Activated naive CD8-positive, alpha-beta T cell treated with anti-CD3 and anti-CD28 coated beads for 36 hours (primary cell): ENCODE data around the gene OSM. TPM values are rescaled to one million over a fixed set of nuclear protein-coding genes. Genes with fewer than 3 reads are reported as not detected.

Experiments
- DNase-seq: peaks from one replicate; pipeline ENCODE4 v3.0.0; 2021
- H3K27ac Mint-ChIP-seq: one replicate; pipeline ENCODE4 v1.8.0; 2022; ENCODE audit warnings: mild to moderate bottlenecking, moderate library complexity, mixed read lengths
- H3K27me3 Mint-ChIP-seq: one replicate; pipeline ENCODE4 v1.8.0; 2022; ENCODE audit warnings: mild to moderate bottlenecking, mixed read lengths
- H3K36me3 Mint-ChIP-seq: one replicate; pipeline ENCODE4 v1.8.0; 2021; ENCODE audit warnings: mild to moderate bottlenecking, mixed read lengths
- H3K4me1 Mint-ChIP-seq: one replicate; pipeline ENCODE4 v1.8.0; 2021; ENCODE audit warnings: mixed read lengths
- H3K4me3 Mint-ChIP-seq: one replicate; pipeline ENCODE4 v1.8.0; 2022; ENCODE audit warnings: mild to moderate bottlenecking, moderate library complexity, mixed read lengths
- H3K9me3 Mint-ChIP-seq: one replicate; pipeline ENCODE4 v1.8.0; 2022; ENCODE audit warnings: mixed read lengths
- total RNA-seq, 2 experiments: library from RNA; stranded (reverse); gene quantifications; one replicate each; pipeline ENCODE4 v1.2.3, GENCODE V29; 2021

Gene OSM
- total RNA-seq, 2 experiments from 2014 or later: 47.9 to 50.7 TPM

- Mint-ChIP-seq H3K4me1 (peaks cover 48% of the 10 kb centered on the region), H3K27me3 (peaks cover 11% of the 10 kb centered on the region), H3K27ac (no peak overlapping the region), H3K9me3 (no peaks in the 10 kb centered on the region), H3K36me3 (peaks cover 18% of the 10 kb centered on the region), H3K4me3 (no peak overlapping the region)
- no peak for DNase-seq
These were observed 17.3 kb downstream of the OSM start for GRCh38 chr22:30249049-30250038.

- Mint-ChIP-seq H3K9me3 (no peaks in the 10 kb centered on the region), H3K36me3 (peaks cover 27% of the 10 kb centered on the region), H3K4me3 (peak overlapping the region; percentile 59), H3K27ac (peak overlapping the region; percentile 90), H3K27me3 (peaks cover 11% of the 10 kb centered on the region), H3K4me1 (peaks cover 57% of the 10 kb centered on the region)
- no peak for DNase-seq
These were observed 18.2 kb downstream of the OSM start for GRCh38 chr22:30248484-30248883.

- H3K9me3 Mint-ChIP-seq: no peaks in the 10 kb centered on the region
- peaks cover 11% of the 10 kb centered on the region for H3K27me3 Mint-ChIP-seq
- H3K4me1 Mint-ChIP-seq: peaks cover 59% of the 10 kb centered on the region
- H3K4me3 Mint-ChIP-seq: peak overlapping the region; percentile 59
- DNase-seq: no peak
- peak overlapping the region; percentile 90 for H3K27ac Mint-ChIP-seq
- H3K36me3 Mint-ChIP-seq: peaks cover 32% of the 10 kb centered on the region
These were observed 18.7 kb downstream of the OSM start for GRCh38 chr22:30247974-30248373.

GRCh38 chr22:30247561-30247960 is 19.1 kb downstream of the OSM start:
- H3K4me1 Mint-ChIP-seq: peaks cover 59% of the 10 kb centered on the region
- no peak for DNase-seq
- H3K27me3 Mint-ChIP-seq: peaks cover 11% of the 10 kb centered on the region
- H3K27ac Mint-ChIP-seq: peak overlapping the region; percentile 90
- peak overlapping the region; percentile 86 for H3K4me3 Mint-ChIP-seq
- peaks cover 36% of the 10 kb centered on the region for H3K36me3 Mint-ChIP-seq
- no peaks in the 10 kb centered on the region for H3K9me3 Mint-ChIP-seq

- H3K36me3 Mint-ChIP-seq: peaks cover 39% of the 10 kb centered on the region
- no peaks in the 10 kb centered on the region for H3K9me3 Mint-ChIP-seq
- H3K27ac Mint-ChIP-seq: peak overlapping the region; percentile 90
- peaks cover 11% of the 10 kb centered on the region for H3K27me3 Mint-ChIP-seq
- H3K4me3 Mint-ChIP-seq: peak overlapping the region; percentile 86
- peaks cover 58% of the 10 kb centered on the region for H3K4me1 Mint-ChIP-seq
- DNase-seq: peak; percentile 53
These were observed 19.8 kb downstream of the OSM start for GRCh38 chr22:30246814-30247376.

- H3K9me3 Mint-ChIP-seq: no peaks in the 10 kb centered on the region
- H3K27me3 Mint-ChIP-seq: peaks cover 11% of the 10 kb centered on the region
- peaks cover 42% of the 10 kb centered on the region for H3K36me3 Mint-ChIP-seq
- H3K4me1 Mint-ChIP-seq: peaks cover 59% of the 10 kb centered on the region
- DNase-seq: peak; percentile 79
- peak within 1 kb of the TSS; percentile 100 for H3K4me3 Mint-ChIP-seq
- H3K27ac Mint-ChIP-seq: peak within 1 kb of the TSS; percentile 99
These were observed 20.5 kb downstream of the OSM start, which contains the start of gene LIF for GRCh38 chr22:30245985-30246813. Gene LIF (minus strand): TSS chr22:30246759. CDS start chr22:30246695, 64 bp downstream.

- H3K27me3 Mint-ChIP-seq: peaks cover 11% of the 10 kb centered on the region
- H3K4me3 Mint-ChIP-seq: peak overlapping the region; percentile 100
- DNase-seq: peak; percentile 44
- H3K36me3 Mint-ChIP-seq: peaks cover 49% of the 10 kb centered on the region
- peaks cover 58% of the 10 kb centered on the region for H3K4me1 Mint-ChIP-seq
- peak overlapping the region; percentile 99 for H3K27ac Mint-ChIP-seq
- no peaks in the 10 kb centered on the region for H3K9me3 Mint-ChIP-seq
These were observed 21.3 kb downstream of the OSM start for GRCh38 chr22:30245181-30245984.

- peak overlapping the region; percentile 100 for H3K4me3 Mint-ChIP-seq
- H3K36me3 Mint-ChIP-seq: peaks cover 49% of the 10 kb centered on the region
- DNase-seq: no peak
These were observed 22.0 kb downstream of the OSM start for GRCh38 chr22:30244641-30245040.

GRCh38 chr22:30244066-30244465 is 22.6 kb downstream of the OSM start:
- Mint-ChIP-seq H3K4me3 (peak overlapping the region; percentile 100), H3K27me3 (peaks cover 11% of the 10 kb centered on the region), H3K4me1 (peaks cover 56% of the 10 kb centered on the region), H3K9me3 (no peaks in the 10 kb centered on the region), H3K27ac (peak overlapping the region; percentile 99), H3K36me3 (peaks cover 50% of the 10 kb centered on the region)
- DNase-seq: no peak

More at GRCh38 chr22:30244641-30245040, 22.0 kb downstream of the OSM start:
- peaks cover 11% of the 10 kb centered on the region for H3K27me3 Mint-ChIP-seq
- peak overlapping the region; percentile 99 for H3K27ac Mint-ChIP-seq
- H3K9me3 Mint-ChIP-seq: no peaks in the 10 kb centered on the region
- peaks cover 55% of the 10 kb centered on the region for H3K4me1 Mint-ChIP-seq

GRCh38 chr22:30243661-30244060 is 23.0 kb downstream of the OSM start:
- no peak for DNase-seq
- Mint-ChIP-seq H3K4me3 (peak overlapping the region; percentile 100), H3K9me3 (no peaks in the 10 kb centered on the region), H3K4me1 (peaks cover 58% of the 10 kb centered on the region), H3K27me3 (peaks cover 10% of the 10 kb centered on the region), H3K36me3 (peaks cover 53% of the 10 kb centered on the region), H3K27ac (peak overlapping the region; percentile 99)

GRCh38 chr22:30241576-30242371 is 24.9 kb downstream of the OSM start:
- peaks cover 54% of the 10 kb centered on the region for H3K4me1 Mint-ChIP-seq
- peaks cover 55% of the 10 kb centered on the region for H3K36me3 Mint-ChIP-seq
- peaks cover 3% of the 10 kb centered on the region for H3K27me3 Mint-ChIP-seq
- DNase-seq: no peak
- peak overlapping the region; percentile 73 for H3K27ac Mint-ChIP-seq
- peak overlapping the region; percentile 100 for H3K4me3 Mint-ChIP-seq
- no peaks in the 10 kb centered on the region for H3K9me3 Mint-ChIP-seq

GRCh38 chr22:30240541-30241417 is 25.9 kb downstream of the OSM start:
- DNase-seq: no peak
- Mint-ChIP-seq H3K4me1 (peaks cover 53% of the 10 kb centered on the region), H3K27me3 (no peaks in the 10 kb centered on the region), H3K4me3 (peak overlapping the region; percentile 68), H3K36me3 (peaks cover 50% of the 10 kb centered on the region), H3K27ac (peak overlapping the region; percentile 73), H3K9me3 (no peaks in the 10 kb centered on the region)
